ENCODE measurements around the gene RFXAP.
A peak's percentile ranks its signal among the peaks of the same experiment; 100 is the strongest.

The RFXAP gene

GRCh38 chr13:36817996-36818803, 822 bp upstream of the RFXAP start:
- DNase-seq (ENCODE audit: low read depth in 2 of 2): no peak

- peak; percentile 7 to 19 for DNase-seq (ENCODE audit: low read depth in 2 of 2)
Measured at GRCh38 chr13:36819739-36820090, 693 bp downstream of the RFXAP start.

- DNase-seq (ENCODE audit: low read depth in 2 of 2): no peak
Measured at GRCh38 chr13:36820222-36820621, 1.2 kb downstream of the RFXAP start.

GRCh38 chr13:36822785-36823184, 3.8 kb downstream of the RFXAP start:
- DNase-seq (ENCODE audit: low read depth in 2 of 2): no peak

- no peak for DNase-seq (ENCODE audit: low read depth in 2 of 2)
Measured at GRCh38 chr13:36829753-36830152, 10.7 kb downstream of the RFXAP start.

- no peak for DNase-seq (ENCODE audit: low read depth in 2 of 2)
Measured at GRCh38 chr13:36831291-36831690, 12.3 kb downstream of the RFXAP start.

GRCh38 chr13:36834299-36834698, 15.3 kb downstream of the RFXAP start:
- no peak for DNase-seq (ENCODE audit: low read depth in 2 of 2)

GRCh38 chr13:36837354-36838092, 18.5 kb downstream of the RFXAP start:
- no peak for DNase-seq (ENCODE audit: low read depth in 2 of 2)

- no peak for DNase-seq (ENCODE audit: low read depth in 2 of 2)
Measured at GRCh38 chr13:36839281-36839680, 20.3 kb downstream of the RFXAP start.

GRCh38 chr13:36839981-36840380, 21.0 kb downstream of the RFXAP start:
- DNase-seq (ENCODE audit: low read depth in 2 of 2): no peak

- no peak for DNase-seq (ENCODE audit: low read depth in 2 of 2)
Measured at GRCh38 chr13:36840718-36841250, 21.8 kb downstream of the RFXAP start.

- DNase-seq (ENCODE audit: low read depth in 2 of 2): no peak
Measured at GRCh38 chr13:36841391-36841790, 22.4 kb downstream of the RFXAP start.

GRCh38 chr13:36847606-36848005, 28.6 kb downstream of the RFXAP start:
- DNase-seq (ENCODE audit: low read depth in 2 of 2): no peak

- no peak for DNase-seq (ENCODE audit: low read depth in 2 of 2)
Measured at GRCh38 chr13:36848199-36848982, 29.4 kb downstream of the RFXAP start.

GRCh38 chr13:36850790-36851438, 31.9 kb downstream of the RFXAP start:
- DNase-seq (ENCODE audit: low read depth in 2 of 2): no peak

GRCh38 chr13:36857253-36857652, 38.2 kb downstream of the RFXAP start:
- DNase-seq (ENCODE audit: low read depth in 2 of 2): no peak

- DNase-seq (ENCODE audit: low read depth in 2 of 2): no peak
Measured at GRCh38 chr13:36858290-36858689, 39.3 kb downstream of the RFXAP start.

- DNase-seq (ENCODE audit: low read depth in 2 of 2): no peak
Measured at GRCh38 chr13:36859259-36859658, 40.2 kb downstream of the RFXAP start.

GRCh38 chr13:36862002-36862685, 43.1 kb downstream of the RFXAP start:
- no peak for DNase-seq (ENCODE audit: low read depth in 2 of 2)

- DNase-seq (ENCODE audit: low read depth in 2 of 2): no peak
Measured at GRCh38 chr13:36862722-36863121, 43.7 kb downstream of the RFXAP start.

- DNase-seq (ENCODE audit: low read depth in 2 of 2): no peak
Measured at GRCh38 chr13:36865265-36865664, 46.2 kb downstream of the RFXAP start.

All from stimulated activated CD8-positive, alpha-beta memory T cell treated with anti-CD3 and anti-CD28 coated beads, Interleukin-15, amount 100 ng/mL, for 48 hours (primary cell).